ENCODE results near the gene PKHD1.

The PKHD1 gene

GRCh38 chr6:51678905-51679620 lies 408.4 kb downstream of the PKHD1 start:
- DNase-seq (ENCODE audit: low spot score) = no peak

- DNase-seq (ENCODE audit: low spot score) = no peak
Measured at GRCh38 chr6:51678274-51678673, 409.1 kb downstream of the PKHD1 start.

- DNase-seq (ENCODE audit: low spot score) = no peak
Measured at GRCh38 chr6:51675922-51676275, 411.5 kb downstream of the PKHD1 start.

- DNase-seq (ENCODE audit: low spot score) = no peak
Measured at GRCh38 chr6:51675020-51675921, 412.1 kb downstream of the PKHD1 start.

- no peak for DNase-seq (ENCODE audit: low spot score)
Measured at GRCh38 chr6:51663525-51663924, 423.9 kb downstream of the PKHD1 start.

- no peak for DNase-seq (ENCODE audit: low spot score)
Measured at GRCh38 chr6:51660767-51661166, 426.6 kb downstream of the PKHD1 start.

GRCh38 chr6:51657491-51657890 lies 429.9 kb downstream of the PKHD1 start:
- DNase-seq (ENCODE audit: low spot score) = no peak

- no peak for DNase-seq (ENCODE audit: low spot score)
Measured at GRCh38 chr6:51655517-51655916, 431.9 kb downstream of the PKHD1 start.

GRCh38 chr6:51654647-51655046 lies 432.8 kb downstream of the PKHD1 start:
- no peak for DNase-seq (ENCODE audit: low spot score)

- no peak for DNase-seq (ENCODE audit: low spot score)
Measured at GRCh38 chr6:51651132-51651817, 436.1 kb downstream of the PKHD1 start.

- no peak for DNase-seq (ENCODE audit: low spot score)
Measured at GRCh38 chr6:51648774-51649173, 438.6 kb downstream of the PKHD1 start.

GRCh38 chr6:51648236-51648635 lies 439.2 kb downstream of the PKHD1 start:
- no peak for DNase-seq (ENCODE audit: low spot score)

- no peak for DNase-seq (ENCODE audit: low spot score)
Measured at GRCh38 chr6:51644426-51644825, 443.0 kb downstream of the PKHD1 start.

GRCh38 chr6:51640021-51640420 lies 447.4 kb downstream of the PKHD1 start:
- DNase-seq (ENCODE audit: low spot score) = peak; percentile 76

GRCh38 chr6:51633424-51633823 lies 454.0 kb downstream of the PKHD1 start:
- no peak for DNase-seq (ENCODE audit: low spot score)

- no peak for DNase-seq (ENCODE audit: low spot score)
Measured at GRCh38 chr6:51630011-51630410, 457.4 kb downstream of the PKHD1 start.

GRCh38 chr6:51626391-51626790 lies 461.0 kb downstream of the PKHD1 start:
- no peak for DNase-seq (ENCODE audit: low spot score)

GRCh38 chr6:51625566-51625965 lies 461.8 kb downstream of the PKHD1 start:
- no peak for DNase-seq (ENCODE audit: low spot score)

- DNase-seq (ENCODE audit: low spot score) = no peak
Measured at GRCh38 chr6:51620971-51621370, 466.4 kb downstream of the PKHD1 start.

GRCh38 chr6:51619042-51619799 lies 468.2 kb downstream of the PKHD1 start:
- DNase-seq (ENCODE audit: low spot score) = no peak

GRCh38 chr6:51618563-51618962 lies 468.9 kb downstream of the PKHD1 start:
- DNase-seq (ENCODE audit: low spot score) = no peak

- DNase-seq (ENCODE audit: low spot score) = no peak
Measured at GRCh38 chr6:51617751-51618150, 469.7 kb downstream of the PKHD1 start.

Measured in pons (tissue), 1 donor.